Thyroid gland (tissue), 4 donors: ENCODE measurements around the gene SGK1. TPM values are rescaled to one million over a fixed set of nuclear protein-coding genes. Genes with fewer than 3 reads are reported as not detected.
A peak's percentile ranks its signal among the peaks of the same experiment; 100 is the strongest.

Experiments used
- DNase-seq, 2 donors: peaks; one replicate each; pipeline ENCODE4 v3.0.0-alpha.2; 2019
- H3K27ac ChIP-seq, 3 donors: fragments of 200-600 bp; sonication (generic); 1 replicate in 2 of 3; 2 replicates in 1 of 3; pipeline ENCODE4 v1.5.1; 2016 to 2019; ENCODE audit warnings: mild to moderate bottlenecking in 1 of 3, moderate library complexity in 1 of 3
- H3K27me3 ChIP-seq: fragments of 200-600 bp; sonication (generic); one replicate; pipeline ENCODE4 v1.5.1; 2019
- H3K36me3 ChIP-seq, 2 donors: fragments of 200-600 bp; sonication (generic); one replicate each; pipeline ENCODE4 v1.5.1; 2016 to 2019
- H3K4me1 ChIP-seq, 2 donors: fragments of 200-600 bp; sonication (generic); one replicate each; pipeline ENCODE4 v1.5.1; 2017 to 2019
- H3K4me3 ChIP-seq, 3 donors: fragments of 200-600 bp; sonication (generic); replicated peaks in 1 of 3; 1 replicate in 2 of 3; 2 replicates in 1 of 3; pipeline ENCODE4 v1.5.1; 2016; ENCODE audit warnings: mild to moderate bottlenecking in 1 of 3
- H3K9me3 ChIP-seq: fragments of 200-600 bp; sonication (generic); one replicate; pipeline ENCODE4 v1.5.1; 2017
- POLR2A ChIP-seq, 2 donors: fragments of 450-650 bp; IDR thresholded peaks; one replicate each; pipeline ENCODE4 v1.6.1; 2017; ENCODE audit warnings: antibody characterized with exemption in 2 of 2, mild to moderate bottlenecking in 2 of 2, moderate library complexity in 1 of 2
- WGBS, 2 donors: methylation state at CpG; one replicate each; pipeline ENCODE4 v1.1.5; 2017; 5-methylcytosine and 5-hydroxymethylcytosine counted together
- intact Hi-C: fragments of 100-400 bp; cut with DNase I; formaldehyde crosslinking; loops from one replicate; pipeline ENCODE4 v1.15.1; 2023
- total RNA-seq, 4 donors: library from RNA; depleted of rRNA; stranded (reverse); fragments of >200 nt; gene quantifications; one replicate each; pipeline ENCODE4 v1.2.3, GENCODE V29; 2016
- TF ChIP-seq, protein P1 (sequence below), 6 experiments: fragments of 200-600 bp in 3 of 6; fragments of 450-650 bp in 3 of 6; sonication (generic) in 3 of 6; IDR thresholded peaks; one replicate each; pipeline ENCODE4 v1.5.1; 2016 to 2019; ENCODE audit warnings: antibody characterized with exemption in 6 of 6, mild to moderate bottlenecking in 2 of 6, inconsistent platforms in 1 of 6, moderate library complexity in 1 of 6

Gene SGK1
- total RNA-seq, 4 donors from 2014 or later, result 151 to 361 (median 194) TPM

DNA sequence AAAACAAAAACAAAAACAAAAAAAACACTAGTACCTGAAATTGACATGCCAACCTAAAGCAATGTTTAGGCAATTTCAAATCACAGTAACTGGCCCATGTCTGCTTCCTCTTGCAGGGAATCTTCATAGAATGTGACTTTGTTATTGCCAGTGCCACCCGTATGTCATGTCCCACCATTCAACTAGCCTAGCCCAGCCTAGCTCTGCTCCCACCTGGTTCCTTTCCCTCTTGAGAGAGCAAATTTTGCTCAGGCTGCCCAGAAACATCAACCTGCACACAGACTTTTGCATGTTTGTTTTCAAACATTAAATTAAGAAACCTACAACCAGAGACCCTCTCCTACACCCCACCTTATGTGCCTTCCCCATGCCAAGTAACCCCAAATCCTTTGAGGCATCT is 140.7 kb downstream of the SGK1 start:
- intact Hi-C loops, result loop anchor here (5.0 kb wide), 1 partner anchor 635 kb away; no protein-coding TSS in a partner anchor
- H3K4me3 ChIP-seq, result no peak overlapping the region
- 73 to 81% methylated on average over 1 of the region's 1 CpG for WGBS, 2 donors
- H3K36me3 ChIP-seq, result peaks cover 16% of the 10 kb centered on the region in 2 donors
- H3K4me1 ChIP-seq, result peaks cover 36 to 48% of the 10 kb centered on the region in 2 donors
- TF ChIP-seq POLR2A (IDR thresholded peaks at IDR 0.05), result no peak
- TF ChIP-seq, protein P1, sequence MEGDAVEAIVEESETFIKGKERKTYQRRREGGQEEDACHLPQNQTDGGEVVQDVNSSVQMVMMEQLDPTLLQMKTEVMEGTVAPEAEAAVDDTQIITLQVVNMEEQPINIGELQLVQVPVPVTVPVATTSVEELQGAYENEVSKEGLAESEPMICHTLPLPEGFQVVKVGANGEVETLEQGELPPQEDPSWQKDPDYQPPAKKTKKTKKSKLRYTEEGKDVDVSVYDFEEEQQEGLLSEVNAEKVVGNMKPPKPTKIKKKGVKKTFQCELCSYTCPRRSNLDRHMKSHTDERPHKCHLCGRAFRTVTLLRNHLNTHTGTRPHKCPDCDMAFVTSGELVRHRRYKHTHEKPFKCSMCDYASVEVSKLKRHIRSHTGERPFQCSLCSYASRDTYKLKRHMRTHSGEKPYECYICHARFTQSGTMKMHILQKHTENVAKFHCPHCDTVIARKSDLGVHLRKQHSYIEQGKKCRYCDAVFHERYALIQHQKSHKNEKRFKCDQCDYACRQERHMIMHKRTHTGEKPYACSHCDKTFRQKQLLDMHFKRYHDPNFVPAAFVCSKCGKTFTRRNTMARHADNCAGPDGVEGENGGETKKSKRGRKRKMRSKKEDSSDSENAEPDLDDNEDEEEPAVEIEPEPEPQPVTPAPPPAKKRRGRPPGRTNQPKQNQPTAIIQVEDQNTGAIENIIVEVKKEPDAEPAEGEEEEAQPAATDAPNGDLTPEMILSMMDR (IDR thresholded peaks at IDR 0.05), result no peak
- peak overlapping the region; percentile 53 to 100 (median 98) for H3K27ac ChIP-seq
- no peaks in the 10 kb centered on the region for H3K27me3 ChIP-seq
- no peaks in the 10 kb centered on the region for H3K9me3 ChIP-seq
- DNase-seq, result no peak

DNA sequence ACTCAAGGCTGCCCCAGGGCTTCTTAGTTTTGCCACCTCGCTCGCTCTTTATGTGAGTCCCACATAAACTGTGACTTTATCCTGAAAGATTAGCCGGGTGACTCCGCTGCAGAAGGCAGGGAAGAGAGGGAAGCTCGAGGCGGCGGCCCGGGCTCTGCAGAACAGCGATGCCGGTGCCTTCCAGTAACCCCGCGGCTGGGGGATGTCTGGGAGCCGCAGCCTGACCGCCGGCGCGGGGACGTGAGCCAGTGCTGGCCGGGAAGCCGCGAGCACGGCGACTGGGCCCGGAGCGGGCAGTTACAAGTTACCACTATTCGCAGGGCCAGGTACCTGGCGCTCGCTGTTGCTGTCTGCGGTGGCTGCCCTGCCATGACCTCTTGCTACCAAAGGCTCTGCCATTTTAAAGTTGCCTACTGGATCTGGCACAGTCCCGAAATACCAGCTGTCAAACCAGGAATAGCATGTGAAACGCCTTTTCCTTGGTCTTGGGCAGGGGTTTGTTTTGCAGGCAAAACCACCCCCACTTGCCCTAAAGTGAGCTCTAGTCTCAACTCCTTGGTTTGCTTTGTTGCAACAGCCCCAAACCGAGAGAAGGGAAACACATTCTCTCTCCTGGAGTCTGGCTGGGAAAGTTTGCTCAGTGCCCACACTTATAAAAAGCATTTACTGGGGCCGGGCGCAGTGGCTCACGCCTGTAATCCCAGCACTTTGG is 141.5 kb downstream of the SGK1 start:
- peak overlapping the region in 1 of 3 donors; percentile 95 for H3K4me3 ChIP-seq
- H3K27me3 ChIP-seq, result no peaks in the 10 kb centered on the region
- H3K36me3 ChIP-seq, result peaks cover 24% of the 10 kb centered on the region in 2 donors
- 28 to 40% methylated on average over 30 to 35 of the region's 35 CpGs for WGBS, 2 donors
- peak overlapping the region; percentile 98 to 100 (median 99) for H3K27ac ChIP-seq
- no peak for TF ChIP-seq POLR2A (IDR thresholded peaks at IDR 0.05)
- TF ChIP-seq, protein P1 (IDR thresholded peaks at IDR 0.05), result no peak
- H3K9me3 ChIP-seq, result no peaks in the 10 kb centered on the region
- H3K4me1 ChIP-seq, result peaks cover 42 to 51% of the 10 kb centered on the region in 2 donors
- intact Hi-C loops, result loop anchor here (5.0 kb wide), 1 partner anchor 636 kb away; no protein-coding TSS in a partner anchor
- DNase-seq, result peak; percentile 55 to 63

DNA sequence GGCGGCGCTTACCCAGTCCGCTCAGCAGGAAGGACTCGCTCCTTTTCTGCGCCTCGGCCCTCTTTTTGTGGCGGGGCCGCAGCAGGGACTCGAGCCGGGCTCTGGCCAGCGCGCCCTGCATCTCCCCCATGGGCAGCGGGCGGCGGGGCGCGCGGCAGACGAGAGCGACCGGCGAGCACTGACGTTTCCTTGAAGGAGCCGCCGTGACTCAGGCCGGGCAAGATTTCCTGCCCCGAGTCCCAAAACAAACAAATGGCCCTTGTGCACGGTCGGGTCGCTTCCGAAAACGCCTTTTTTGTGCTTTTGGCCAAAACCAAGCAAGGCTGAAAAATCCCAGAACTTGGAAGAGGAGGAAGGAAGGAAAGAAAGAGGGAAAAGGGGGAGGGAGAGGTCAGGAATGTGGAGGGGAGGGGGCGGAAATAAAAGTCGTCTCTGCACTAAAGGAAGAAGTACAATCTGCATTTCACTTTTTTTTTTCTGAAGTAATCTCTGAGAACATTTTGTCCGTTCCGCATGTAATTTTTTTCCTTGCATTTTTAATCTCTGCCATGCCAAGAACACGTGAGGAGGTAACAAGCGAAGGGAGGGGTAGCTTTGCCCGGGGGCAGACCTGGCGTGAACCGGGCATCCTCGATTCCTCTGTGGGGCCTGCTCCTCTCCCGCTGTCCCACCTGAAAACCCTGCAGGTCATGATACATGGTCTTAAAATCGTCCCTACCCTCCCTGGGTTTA is 142.2 kb downstream of the SGK1 start:
- Histone ChIP-seq H3K4me1 (peaks cover 41 to 51% of the 10 kb centered on the region in 2 donors), H3K36me3 (peaks cover 31 to 32% of the 10 kb centered on the region in 2 donors), H3K9me3 (no peaks in the 10 kb centered on the region), H3K27ac (peak overlapping the region; percentile 98 to 100 (median 99)), H3K27me3 (no peaks in the 10 kb centered on the region), H3K4me3 (peak overlapping the region; percentile 85 to 95 (median 95))
- intact Hi-C loops, result loop anchor here (5.0 kb wide), 1 partner anchor 637 kb away; no protein-coding TSS in a partner anchor
- WGBS, 2 donors, result 2% methylated on average over 37 to 44 of the region's 44 CpGs
- TF ChIP-seq POLR2A (IDR thresholded peaks at IDR 0.05), result peak in 1 of 2 donors; percentile 63
- TF ChIP-seq, protein P1 (IDR thresholded peaks at IDR 0.05), result no peak
- peak; percentile 88 to 90 for DNase-seq

DNA sequence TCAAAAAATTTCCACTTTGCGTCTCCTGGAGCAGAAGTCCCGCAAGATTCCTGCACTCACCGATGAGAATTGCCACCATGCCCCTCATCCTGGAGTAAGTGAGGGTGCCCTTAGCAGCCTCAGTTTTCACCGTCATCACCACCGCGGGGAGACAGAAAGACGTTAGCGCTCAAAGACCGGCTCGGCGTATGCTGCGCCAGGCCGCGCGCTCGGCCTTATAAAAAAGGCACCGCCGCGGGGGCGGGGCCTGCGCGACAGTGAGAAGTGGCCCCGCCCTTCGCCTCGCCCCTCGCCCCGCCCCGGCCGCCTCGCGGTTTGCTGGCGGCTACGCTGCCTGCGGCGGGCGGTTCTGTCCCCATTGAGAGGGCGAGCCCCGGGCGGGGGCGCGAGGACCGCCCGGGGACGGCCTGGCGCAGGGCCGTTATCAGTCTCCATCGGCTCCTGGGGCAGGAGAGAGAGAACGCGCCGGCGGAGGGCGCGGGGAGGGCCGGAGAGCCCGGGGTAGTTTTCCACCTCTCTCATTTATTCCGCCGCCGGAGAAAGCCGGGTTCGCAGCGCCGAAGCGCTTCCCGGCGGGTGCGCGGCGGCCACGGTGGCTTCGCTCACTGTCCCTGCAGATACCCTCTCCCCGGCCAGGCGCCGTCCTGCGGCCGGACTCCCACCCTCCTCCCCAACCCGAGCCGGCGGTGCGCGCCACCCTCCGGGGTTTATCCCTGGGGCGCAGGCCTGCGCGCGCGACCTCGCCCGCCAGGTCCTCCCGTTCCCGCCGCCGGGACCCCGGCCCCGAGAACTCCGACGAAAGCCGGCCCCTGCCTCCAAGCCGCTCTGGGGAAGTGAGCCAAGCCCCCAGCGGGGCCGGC is 143.0 kb downstream of the SGK1 start:
- peak; percentile 95 for DNase-seq
- WGBS, 2 donors, result 0% methylated on average over 3 to 34 of the region's 100 CpGs
- Histone ChIP-seq H3K27me3 (no peaks in the 10 kb centered on the region), H3K36me3 (peaks cover 39 to 40% of the 10 kb centered on the region in 2 donors), H3K27ac (peak overlapping the region; percentile 98 to 100 (median 99)), H3K9me3 (no peaks in the 10 kb centered on the region), H3K4me1 (peaks cover 47 to 57% of the 10 kb centered on the region in 2 donors), H3K4me3 (peak overlapping the region; percentile 86 to 95 (median 95))
- intact Hi-C loops, result loop anchor here (5.0 kb wide), 3 partner anchors 467 to 647 kb away; no protein-coding TSS in a partner anchor
- TF ChIP-seq, protein P1 (IDR thresholded peaks at IDR 0.05), result peak in 2 of 6 experiments; percentile 3 to 22
- TF ChIP-seq POLR2A (IDR thresholded peaks at IDR 0.05), result peak; percentile 88 to 100
